Occipital lobe (tissue), 2 donors: ENCODE measurements around the gene HOXB5. TPM values are rescaled to one million over a fixed set of nuclear protein-coding genes. Genes with fewer than 3 reads are reported as not detected.

Experiments used
- DNase-seq: peaks from one replicate; lab custom pipeline; 2025; lab: John Stamatoyannopoulos, UW
- total RNA-seq: library from RNA; depleted of rRNA; stranded (reverse); fragments of >200 nt; gene quantifications from one replicate; pipeline ENCODE4 v1.2.3, GENCODE V29; 2014

The HOXB5 gene
- total RNA-seq, 1 donor from 2014 or later = not detected

GRCh38 chr17:48604770-48605329, 11.3 kb upstream of the HOXB5 start, which contains the start of gene HOXB6:
TSS of gene HOXB6 (minus strand) at chr17:48604986. CDS start at chr17:48598150, 6,836 bp downstream.
- no peak for DNase-seq

- DNase-seq = no peak
These were observed 10.6 kb upstream of the HOXB5 start for GRCh38 chr17:48603959-48604769.

GRCh38 chr17:48601539-48602425, 8.2 kb upstream of the HOXB5 start:
- DNase-seq = no peak

- DNase-seq = no peak
These were observed 7.6 kb upstream of the HOXB5 start for GRCh38 chr17:48601207-48601538.

- no peak for DNase-seq
These were observed 6.9 kb upstream of the HOXB5 start for GRCh38 chr17:48600244-48601098.

- DNase-seq = no peak
These were observed 5.8 kb upstream of the HOXB5 start for GRCh38 chr17:48599354-48599753.

GRCh38 chr17:48598736-48599135, 5.2 kb upstream of the HOXB5 start:
- no peak for DNase-seq

GRCh38 chr17:48597778-48598631, 4.4 kb upstream of the HOXB5 start:
- no peak for DNase-seq

GRCh38 chr17:48597528-48597777, 3.9 kb upstream of the HOXB5 start:
- DNase-seq = no peak

GRCh38 chr17:48596735-48597527, 3.4 kb upstream of the HOXB5 start:
- no peak for DNase-seq

- DNase-seq = no peak
These were observed 2.6 kb upstream of the HOXB5 start for GRCh38 chr17:48596000-48596734.

- no peak for DNase-seq
These were observed 1.9 kb upstream of the HOXB5 start for GRCh38 chr17:48595278-48595999.

GRCh38 chr17:48594538-48595277, 1.1 kb upstream of the HOXB5 start:
- DNase-seq = no peak

- no peak for DNase-seq
These were observed 410 bp upstream of the HOXB5 start for GRCh38 chr17:48593840-48594537.

GRCh38 chr17:48592577-48592976, 1.0 kb downstream of the HOXB5 start:
- DNase-seq = no peak

GRCh38 chr17:48592057-48592514, 1.5 kb downstream of the HOXB5 start:
- DNase-seq = no peak
